Measurements from ENCODE around the gene KANSL1L.

The KANSL1L gene

GRCh38 chr2:210113614-210114235 lies 57.5 kb downstream of the KANSL1L start:
- H3K4me3 ChIP-seq (ENCODE audit: low read length), result no peak overlapping the region
- TF ChIP-seq, protein P1, sequence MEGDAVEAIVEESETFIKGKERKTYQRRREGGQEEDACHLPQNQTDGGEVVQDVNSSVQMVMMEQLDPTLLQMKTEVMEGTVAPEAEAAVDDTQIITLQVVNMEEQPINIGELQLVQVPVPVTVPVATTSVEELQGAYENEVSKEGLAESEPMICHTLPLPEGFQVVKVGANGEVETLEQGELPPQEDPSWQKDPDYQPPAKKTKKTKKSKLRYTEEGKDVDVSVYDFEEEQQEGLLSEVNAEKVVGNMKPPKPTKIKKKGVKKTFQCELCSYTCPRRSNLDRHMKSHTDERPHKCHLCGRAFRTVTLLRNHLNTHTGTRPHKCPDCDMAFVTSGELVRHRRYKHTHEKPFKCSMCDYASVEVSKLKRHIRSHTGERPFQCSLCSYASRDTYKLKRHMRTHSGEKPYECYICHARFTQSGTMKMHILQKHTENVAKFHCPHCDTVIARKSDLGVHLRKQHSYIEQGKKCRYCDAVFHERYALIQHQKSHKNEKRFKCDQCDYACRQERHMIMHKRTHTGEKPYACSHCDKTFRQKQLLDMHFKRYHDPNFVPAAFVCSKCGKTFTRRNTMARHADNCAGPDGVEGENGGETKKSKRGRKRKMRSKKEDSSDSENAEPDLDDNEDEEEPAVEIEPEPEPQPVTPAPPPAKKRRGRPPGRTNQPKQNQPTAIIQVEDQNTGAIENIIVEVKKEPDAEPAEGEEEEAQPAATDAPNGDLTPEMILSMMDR (conservative IDR thresholded peaks at IDR 0.05; ENCODE audit: low read length), result no peak
- no peak for DNase-seq (ENCODE audit: low read depth)

GRCh38 chr2:210112871-210113270 lies 58.3 kb downstream of the KANSL1L start:
- DNase-seq (ENCODE audit: low read depth), result no peak
- H3K4me3 ChIP-seq (ENCODE audit: low read length), result no peak overlapping the region
- TF ChIP-seq, protein P1 (conservative IDR thresholded peaks at IDR 0.05; ENCODE audit: low read length), result no peak

GRCh38 chr2:210099940-210100339 lies 71.3 kb downstream of the KANSL1L start:
- H3K4me3 ChIP-seq (ENCODE audit: low read length), result no peak overlapping the region
- DNase-seq (ENCODE audit: low read depth), result no peak
- TF ChIP-seq, protein P1 (conservative IDR thresholded peaks at IDR 0.05; ENCODE audit: low read length), result no peak

DNA sequence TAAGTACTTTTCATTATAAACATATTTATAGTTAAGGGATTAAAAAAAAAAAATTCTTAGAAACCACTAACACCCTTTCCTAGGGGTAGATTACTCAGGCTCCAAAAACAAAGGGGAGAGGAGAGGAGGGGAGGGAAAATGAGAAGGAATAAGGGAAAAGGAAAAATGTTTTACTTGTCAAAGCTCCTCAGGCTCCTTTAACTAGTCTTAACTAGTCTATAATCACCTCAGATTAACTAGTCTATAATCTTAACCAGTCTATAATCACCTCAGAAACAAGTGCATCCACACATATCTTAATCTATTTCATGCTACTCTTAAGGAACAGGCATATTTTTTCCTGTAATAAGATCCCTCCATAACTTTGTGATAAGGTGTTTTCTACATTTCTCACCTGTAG lies 76.4 kb downstream of the KANSL1L start:
- no peak overlapping the region for H3K4me3 ChIP-seq (ENCODE audit: low read length)
- TF ChIP-seq, protein P1 (conservative IDR thresholded peaks at IDR 0.05; ENCODE audit: low read length), result no peak
- DNase-seq (ENCODE audit: low read depth), result no peak

- H3K4me3 ChIP-seq (ENCODE audit: low read length), result no peak overlapping the region
- no peak for DNase-seq (ENCODE audit: low read depth)
- TF ChIP-seq, protein P1 (conservative IDR thresholded peaks at IDR 0.05; ENCODE audit: low read length), result no peak
These were observed 78.4 kb downstream of the KANSL1L start for GRCh38 chr2:210092791-210093190.

DNA sequence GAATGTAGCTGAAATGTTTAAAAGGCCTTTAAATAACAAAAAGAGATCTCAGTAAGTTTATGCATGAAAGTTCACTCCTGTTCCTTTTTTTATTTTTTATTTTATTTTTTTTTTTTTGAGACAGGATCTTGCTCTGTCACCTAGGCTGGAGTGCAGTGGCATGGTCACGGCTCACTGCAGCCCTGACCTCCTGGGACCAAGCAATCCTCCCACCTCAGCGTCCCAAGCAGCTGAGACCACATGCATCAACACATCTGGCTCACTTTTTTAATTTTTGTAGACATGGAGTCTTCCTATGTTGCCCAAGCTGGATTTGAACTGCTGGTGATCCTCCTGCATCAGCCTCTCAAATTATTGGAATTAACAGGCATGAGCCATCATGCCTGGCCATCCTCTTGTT lies 84.3 kb downstream of the KANSL1L start:
- H3K4me3 ChIP-seq (ENCODE audit: low read length), result no peak overlapping the region
- TF ChIP-seq, protein P1 (conservative IDR thresholded peaks at IDR 0.05; ENCODE audit: low read length), result no peak
- DNase-seq (ENCODE audit: low read depth), result no peak

DNA sequence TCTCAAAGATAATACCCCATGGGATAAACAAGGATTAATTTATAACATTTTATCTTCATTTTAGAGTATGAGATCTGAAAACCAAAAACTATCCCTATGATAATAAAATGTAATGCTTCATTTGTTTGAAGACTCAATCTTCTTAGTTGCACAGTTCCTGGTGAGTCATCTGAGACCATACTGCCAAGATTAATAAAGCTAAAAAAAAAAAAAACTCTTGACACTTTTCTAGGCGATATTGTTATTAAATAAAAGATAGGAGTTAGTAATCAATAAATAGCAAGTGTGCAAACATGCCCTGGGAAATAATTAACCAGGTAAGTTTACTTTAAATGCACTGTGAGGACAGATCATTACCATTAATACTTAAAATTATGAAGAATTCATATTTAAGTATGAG lies 84.9 kb downstream of the KANSL1L start:
- TF ChIP-seq, protein P1 (conservative IDR thresholded peaks at IDR 0.05; ENCODE audit: low read length), result no peak
- peak; percentile 12 for DNase-seq (ENCODE audit: low read depth)
- no peak overlapping the region for H3K4me3 ChIP-seq (ENCODE audit: low read length)
